Vein endothelial cell (primary cell): ENCODE results near the gene OR56A4. TPM values are rescaled to one million over a fixed set of nuclear protein-coding genes. Genes with fewer than 3 reads are reported as not detected.

Source experiments
- small RNA-seq: library from RNA; depleted of rRNA; stranded (forward); fragments of <200 nt; gene quantifications from one replicate; pipeline ENCODE3, GENCODE V24; 2012
- total RNA-seq: library from RNA; depleted of rRNA; stranded (reverse); fragments of >200 nt; gene quantifications from 2 replicates; pipeline ENCODE4 v1.2.3, GENCODE V29; 2012

Gene OR56A4
- not detected in 2 replicates for total RNA-seq

GRCh38 chr11:6006846-6007245, at the start of gene OR56A4:
Gene OR56A4 (minus strand): TSS chr11:6006946. CDS start chr11:6002992, 3,954 bp downstream.

GRCh38 chr11:6030708-6031405, 24.1 kb upstream of the OR56A4 start, which contains the start of gene OR56A1:
Gene OR56A1 (minus strand): TSS chr11:6030758. CDS start chr11:6027692, 3,066 bp downstream.

GRCh38 chr11:5986885-5987284, 19.9 kb downstream of the OR56A4 start, which contains the start of gene OR52L1:
Gene OR52L1 (minus strand): TSS chr11:5986985. CDS start chr11:5986930, 55 bp downstream.

GRCh38 chr11:5968394-5968793, 38.4 kb downstream of the OR56A4 start, which contains the start of gene OR56A5:
Gene OR56A5 (minus strand): TSS chr11:5968494. CDS start chr11:5968494, 0 bp downstream.

Small RNA genes within 50 kb of the gene (small RNA-seq; reads per million reads assigned to genes)
- gene RNA5SP329 = not detected

Other genes with a start within 250 kb of the OR56A4 start
- gene OR52N5, start 223.6 kb downstream of the OR56A4 start, total RNA-seq = not detected in 2 replicates
- gene OR52N1, start 215.7 kb downstream of the OR56A4 start, total RNA-seq = not detected in 2 replicates
- not detected in 2 replicates for gene OR52N2, start 198.0 kb downstream of the OR56A4 start, total RNA-seq
- not detected in 2 replicates for gene OR52E6, start 165.0 kb downstream of the OR56A4 start, total RNA-seq
- not detected in 2 replicates for gene OR52E8, start 149.3 kb downstream of the OR56A4 start, total RNA-seq
- gene OR52E4, start 126.3 kb downstream of the OR56A4 start, total RNA-seq = not detected in 2 replicates
- not detected in 2 replicates for gene OR52E5, start 113.7 kb downstream of the OR56A4 start, total RNA-seq
- gene OR56A3, start 64.7 kb downstream of the OR56A4 start, total RNA-seq = not detected in 2 replicates
- gene OR56A5, start 38.5 kb downstream of the OR56A4 start, total RNA-seq = not detected in 2 replicates
- gene OR52L1, start 20.0 kb downstream of the OR56A4 start, total RNA-seq = not detected in 2 replicates
- not detected in 2 replicates for gene OR56A1, start 23.8 kb upstream of the OR56A4 start, total RNA-seq
- not detected in 2 replicates for gene OR56B4, start 100.7 kb upstream of the OR56A4 start, total RNA-seq
- gene OR52B2, start 163.4 kb upstream of the OR56A4 start, total RNA-seq = not detected in 2 replicates
- gene OR52W1, start 192.3 kb upstream of the OR56A4 start, total RNA-seq = not detected in 2 replicates
- not detected in 2 replicates for gene C11orf42, start 198.6 kb upstream of the OR56A4 start, total RNA-seq
- gene FHIP1B, start 227.7 kb upstream of the OR56A4 start, total RNA-seq = 19.0 and 32.3 TPM in 2 replicates
- not detected in 2 replicates for gene CNGA4, start 232.1 kb upstream of the OR56A4 start, total RNA-seq